Hepatocyte (in vitro differentiated cells): ENCODE measurements around the gene DCP2. TPM values are rescaled to one million over a fixed set of nuclear protein-coding genes. Genes with fewer than 3 reads are reported as not detected.

Source experiments
- DNase-seq: peaks from one replicate; pipeline ENCODE4 v3.0.0-alpha.2; 2016; ENCODE audit warnings: low spot score
- H2AFZ ChIP-seq: fragments of 200-600 bp; sonication (generic); 2 replicates; pipeline ENCODE4 v1.6.0; 2016; ENCODE audit warnings: antibody characterized with exemption, mild to moderate bottlenecking
- H3K27ac ChIP-seq: fragments of 200-600 bp; sonication (generic); 2 replicates; pipeline ENCODE4 v1.5.1; 2016; ENCODE audit warnings: mild to moderate bottlenecking
- H3K27me3 ChIP-seq: fragments of 200-600 bp; sonication (generic); 2 replicates; pipeline ENCODE4 v1.6.1; 2016
- H3K36me3 ChIP-seq: fragments of 200-600 bp; sonication (generic); replicated peaks from 2 replicates; pipeline ENCODE4 v1.5.1; 2016; ENCODE audit warnings: low read depth; ENCODE audit not compliant: insufficient read depth
- H3K4me1 ChIP-seq: fragments of 200-600 bp; sonication (generic); 2 replicates; pipeline ENCODE4 v1.5.1; 2016; ENCODE audit warnings: mild to moderate bottlenecking, moderate library complexity; ENCODE audit not compliant: insufficient read depth
- H3K4me2 ChIP-seq: fragments of 200-600 bp; sonication (generic); 2 replicates; pipeline ENCODE4 v1.6.0; 2016
- H3K4me3 ChIP-seq: fragments of 200-600 bp; sonication (generic); 2 replicates; pipeline ENCODE4 v1.5.1; 2016; ENCODE audit warnings: mild to moderate bottlenecking
- H3K79me2 ChIP-seq: fragments of 200-600 bp; sonication (generic); 2 replicates; pipeline ENCODE4 v1.6.0; 2017; ENCODE audit warnings: mild to moderate bottlenecking
- H3K9me2 ChIP-seq: fragments of 200-600 bp; sonication (generic); replicated peaks from 2 replicates; pipeline ENCODE4 v1.6.0; 2017; ENCODE audit warnings: mild to moderate bottlenecking; ENCODE audit not compliant: insufficient read depth
- H3K9me3 ChIP-seq: fragments of 200-600 bp; sonication (generic); 2 replicates; pipeline ENCODE4 v1.5.1; 2016; ENCODE audit warnings: low read depth, mild to moderate bottlenecking
- H4K20me1 ChIP-seq: fragments of 200-600 bp; sonication (generic); 2 replicates; pipeline ENCODE4 v1.6.0; 2016; ENCODE audit warnings: mild to moderate bottlenecking; ENCODE audit not compliant: insufficient read depth, poor library complexity, severe bottlenecking
- CTCF ChIP-seq: fragments of 200-600 bp; sonication (generic); IDR thresholded peaks from 2 replicates; pipeline ENCODE4 v1.5.1; 2016; ENCODE audit warnings: antibody characterized with exemption, mild to moderate bottlenecking; ENCODE audit not compliant: poor library complexity
- EZH2 ChIP-seq: fragments of 200-600 bp; sonication (generic); IDR thresholded peaks from 2 replicates; pipeline ENCODE4 v1.6.1; 2016; ENCODE audit warnings: antibody characterized with exemption, mild to moderate bottlenecking, borderline replicate concordance
- EZH2phosphoT487 ChIP-seq: fragments of 200-600 bp; sonication (generic); IDR thresholded peaks from one replicate; pipeline ENCODE4 v1.6.1; 2018; ENCODE audit warnings: antibody characterized with exemption, mild to moderate bottlenecking, low read depth, moderate library complexity; ENCODE audit not compliant: unreplicated experiment, severe bottlenecking
- WGBS: methylation state at CpG from one replicate; pipeline ENCODE4 v1.1.6; 2016; ENCODE audit warnings: low lambda C conversion rate; ENCODE audit errors: missing lambda C conversion rate; 5-methylcytosine and 5-hydroxymethylcytosine counted together
- polyA plus RNA-seq: library from polyadenylated mRNA; unstranded; fragments of >200 nt; fragmentation: Nextera tagmentation; extraction: Ambion mirVana; gene quantifications from 2 replicates; pipeline ENCODE4 v1.2.1, GENCODE V29; 2016
- total RNA-seq: library from RNA; depleted of rRNA; stranded (reverse); fragments of >200 nt; gene quantifications from 2 replicates; pipeline ENCODE4 v1.2.3, GENCODE V29; 2014

DCP2 gene
- total and polyA plus RNA-seq, 2 experiments from 2014 or later = 8.8 to 41.9 TPM

- Histone ChIP-seq H3K9me2 (no peaks in the 10 kb centered on the region), H4K20me1 (no peaks in the 10 kb centered on the region), H3K4me2 (no peak overlapping the region), H3K4me3 (no peak overlapping the region), H3K9me3 (no peaks in the 10 kb centered on the region), H2AFZ (no peak overlapping the region), H3K36me3 (no peaks in the 10 kb centered on the region), H3K79me2 (no peaks in the 10 kb centered on the region), H3K4me1 (no peaks in the 10 kb centered on the region), H3K27ac (no peak overlapping the region), H3K27me3 (no peaks in the 10 kb centered on the region)
- WGBS = 100% methylated on average over 1 of the region's 1 CpG
- no peak for TF ChIP-seq EZH2phosphoT487
- no peak for TF ChIP-seq EZH2
- TF ChIP-seq CTCF = no peak
- DNase-seq = no peak
These were observed 60.2 kb downstream of the DCP2 start for GRCh38 chr5:113036826-113037225.

- Histone ChIP-seq H3K36me3 (no peaks in the 10 kb centered on the region), H3K27me3 (no peaks in the 10 kb centered on the region), H4K20me1 (no peaks in the 10 kb centered on the region), H3K9me3 (no peaks in the 10 kb centered on the region), H3K79me2 (no peaks in the 10 kb centered on the region), H3K9me2 (no peaks in the 10 kb centered on the region), H3K27ac (no peak overlapping the region), H3K4me1 (no peaks in the 10 kb centered on the region), H3K4me3 (no peak overlapping the region), H3K4me2 (no peak overlapping the region), H2AFZ (no peak overlapping the region)
- TF ChIP-seq EZH2 (no peak), EZH2phosphoT487 (no peak), CTCF (no peak)
- no peak for DNase-seq
- 100% methylated on average over 1 of the region's 1 CpG for WGBS
These were observed 61.5 kb downstream of the DCP2 start for GRCh38 chr5:113038136-113038535.

GRCh38 chr5:113038714-113039113 lies 62.1 kb downstream of the DCP2 start:
- Histone ChIP-seq H3K36me3 (no peaks in the 10 kb centered on the region), H3K4me3 (no peak overlapping the region), H3K9me3 (no peaks in the 10 kb centered on the region), H3K79me2 (no peaks in the 10 kb centered on the region), H3K27me3 (no peaks in the 10 kb centered on the region), H4K20me1 (no peaks in the 10 kb centered on the region), H2AFZ (no peak overlapping the region), H3K9me2 (no peaks in the 10 kb centered on the region), H3K4me2 (no peak overlapping the region), H3K27ac (no peak overlapping the region), H3K4me1 (no peaks in the 10 kb centered on the region)
- TF ChIP-seq CTCF = no peak
- no peak for TF ChIP-seq EZH2phosphoT487
- no peak for TF ChIP-seq EZH2
- DNase-seq = no peak
- WGBS = 81% methylated on average over 9 of the region's 9 CpGs
